Ovary (tissue), 3 donors: Measurements from ENCODE around the gene NRDE2.

Experiments
- EP300 ChIP-seq: sonication (generic); formaldehyde crosslinking; IDR thresholded peaks from one replicate; pipeline ENCODE4 v1.6.1; 2017; ENCODE audit warnings: antibody characterized with exemption
- POLR2A ChIP-seq: fragments of 450-650 bp; IDR thresholded peaks from one replicate; pipeline ENCODE4 v1.6.1; 2017; ENCODE audit warnings: antibody characterized with exemption, mild to moderate bottlenecking, moderate library complexity
- TF ChIP-seq, protein P1 (sequence below), 3 donors: fragments of 450-650 bp in 2 of 3; fragments of 200-600 bp in 1 of 3; IDR thresholded peaks; one replicate each; pipeline versions ENCODE4 v1.5.1 to v1.8.0; 2016 to 2022; ENCODE audit warnings: antibody characterized with exemption in 3 of 3, mild to moderate bottlenecking in 1 of 3
- donor health status: DM: no; HTN: no; CAD: no.

- TF ChIP-seq, protein P1, sequence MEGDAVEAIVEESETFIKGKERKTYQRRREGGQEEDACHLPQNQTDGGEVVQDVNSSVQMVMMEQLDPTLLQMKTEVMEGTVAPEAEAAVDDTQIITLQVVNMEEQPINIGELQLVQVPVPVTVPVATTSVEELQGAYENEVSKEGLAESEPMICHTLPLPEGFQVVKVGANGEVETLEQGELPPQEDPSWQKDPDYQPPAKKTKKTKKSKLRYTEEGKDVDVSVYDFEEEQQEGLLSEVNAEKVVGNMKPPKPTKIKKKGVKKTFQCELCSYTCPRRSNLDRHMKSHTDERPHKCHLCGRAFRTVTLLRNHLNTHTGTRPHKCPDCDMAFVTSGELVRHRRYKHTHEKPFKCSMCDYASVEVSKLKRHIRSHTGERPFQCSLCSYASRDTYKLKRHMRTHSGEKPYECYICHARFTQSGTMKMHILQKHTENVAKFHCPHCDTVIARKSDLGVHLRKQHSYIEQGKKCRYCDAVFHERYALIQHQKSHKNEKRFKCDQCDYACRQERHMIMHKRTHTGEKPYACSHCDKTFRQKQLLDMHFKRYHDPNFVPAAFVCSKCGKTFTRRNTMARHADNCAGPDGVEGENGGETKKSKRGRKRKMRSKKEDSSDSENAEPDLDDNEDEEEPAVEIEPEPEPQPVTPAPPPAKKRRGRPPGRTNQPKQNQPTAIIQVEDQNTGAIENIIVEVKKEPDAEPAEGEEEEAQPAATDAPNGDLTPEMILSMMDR (IDR thresholded peaks at IDR 0.05) = no peak
- no peak for TF ChIP-seq EP300
- TF ChIP-seq POLR2A = no peak
Measured at GRCh38 chr14:90319173-90319572, 12.6 kb downstream of the NRDE2 start.
